Measurements from ENCODE around the gene PRELID2. TPM values are rescaled to one million over a fixed set of nuclear protein-coding genes. Genes with fewer than 3 reads are reported as not detected.

PRELID2 gene
- total RNA-seq, 4 donors from 2014 or later, result 23.9 to 143 (median 106) TPM

GRCh38 chr5:145791866-145792265 is 43.3 kb downstream of the PRELID2 start:
- TF ChIP-seq EP300 (IDR thresholded peaks at IDR 0.05; ENCODE audit: low read depth), result no peak
- TF ChIP-seq POLR2A (IDR thresholded peaks at IDR 0.05), result no peak
- no peak for TF ChIP-seq POLR2AphosphoS5 (IDR thresholded peaks at IDR 0.05)
- TF ChIP-seq, protein P1, sequence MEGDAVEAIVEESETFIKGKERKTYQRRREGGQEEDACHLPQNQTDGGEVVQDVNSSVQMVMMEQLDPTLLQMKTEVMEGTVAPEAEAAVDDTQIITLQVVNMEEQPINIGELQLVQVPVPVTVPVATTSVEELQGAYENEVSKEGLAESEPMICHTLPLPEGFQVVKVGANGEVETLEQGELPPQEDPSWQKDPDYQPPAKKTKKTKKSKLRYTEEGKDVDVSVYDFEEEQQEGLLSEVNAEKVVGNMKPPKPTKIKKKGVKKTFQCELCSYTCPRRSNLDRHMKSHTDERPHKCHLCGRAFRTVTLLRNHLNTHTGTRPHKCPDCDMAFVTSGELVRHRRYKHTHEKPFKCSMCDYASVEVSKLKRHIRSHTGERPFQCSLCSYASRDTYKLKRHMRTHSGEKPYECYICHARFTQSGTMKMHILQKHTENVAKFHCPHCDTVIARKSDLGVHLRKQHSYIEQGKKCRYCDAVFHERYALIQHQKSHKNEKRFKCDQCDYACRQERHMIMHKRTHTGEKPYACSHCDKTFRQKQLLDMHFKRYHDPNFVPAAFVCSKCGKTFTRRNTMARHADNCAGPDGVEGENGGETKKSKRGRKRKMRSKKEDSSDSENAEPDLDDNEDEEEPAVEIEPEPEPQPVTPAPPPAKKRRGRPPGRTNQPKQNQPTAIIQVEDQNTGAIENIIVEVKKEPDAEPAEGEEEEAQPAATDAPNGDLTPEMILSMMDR (IDR thresholded peaks at IDR 0.05), result no peak
- DNase-seq, result no peak
- intact Hi-C loops (cut with DNase I; ENCODE audit: low total_unique reads), result no loop called here
- Histone ChIP-seq H3K36me3 (peaks cover 0 to 11% (median 4%) of the 10 kb centered on the region in 4 donors), H3K4me3 (no peak overlapping the region), H3K27ac (no peak overlapping the region), H3K4me1 (no peaks in the 10 kb centered on the region), H3K27me3 (no peaks in the 10 kb centered on the region), H3K9me3 (no peaks in the 10 kb centered on the region)
- 88 to 94% methylated on average over 4 to 9 of the region's 9 CpGs for WGBS, 2 donors (ENCODE audit: low coverage in 1 of 2)
- in situ Hi-C loops (cut with MboI; ENCODE audit: low pct_ligation_motif_present in 1 of 4, low pct_unique_long_range_greater_than_20kb in 1 of 4, low sequenced_read_pairs in 3 of 4), result no loop called here

DNA sequence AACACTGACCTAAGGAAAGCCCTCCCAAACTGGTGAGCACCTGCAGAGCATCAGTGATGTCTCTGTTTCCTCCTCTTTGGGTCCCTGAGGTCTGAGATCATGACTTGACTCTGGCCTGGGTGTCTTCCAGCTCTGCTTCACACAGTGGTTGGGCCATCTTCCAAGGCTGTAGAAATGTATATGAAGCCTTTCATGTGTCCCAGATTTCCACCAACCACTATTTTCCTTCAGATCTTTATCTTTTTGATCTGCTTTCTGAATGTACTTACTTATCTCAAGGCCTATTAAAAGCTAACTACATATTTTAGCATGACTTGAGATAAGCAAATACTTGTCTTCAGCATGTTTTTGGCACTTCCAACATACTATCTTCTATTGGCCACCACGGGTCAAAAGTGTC is 47.1 kb downstream of the PRELID2 start:
- no peaks in the 10 kb centered on the region for H3K27me3 ChIP-seq
- TF ChIP-seq POLR2AphosphoS5 (IDR thresholded peaks at IDR 0.05), result no peak
- no peak for TF ChIP-seq EP300 (IDR thresholded peaks at IDR 0.05; ENCODE audit: low read depth)
- TF ChIP-seq POLR2A (IDR thresholded peaks at IDR 0.05), result no peak
- TF ChIP-seq, protein P1 (IDR thresholded peaks at IDR 0.05), result no peak
- no peak for DNase-seq
- intact Hi-C loops (cut with DNase I; ENCODE audit: low total_unique reads) (no loop called here), in situ Hi-C loops (cut with MboI; ENCODE audit: low pct_ligation_motif_present in 1 of 4, low pct_unique_long_range_greater_than_20kb in 1 of 4, low sequenced_read_pairs in 3 of 4) (no loop called here)
- 0% methylated on average over 1 of the region's 1 CpG for WGBS, 2 donors (ENCODE audit: low coverage in 1 of 2)
- H3K36me3 ChIP-seq, result peaks cover 0 to 11% (median 5%) of the 10 kb centered on the region in 4 donors
- no peak overlapping the region for H3K27ac ChIP-seq
- H3K4me3 ChIP-seq, result no peak overlapping the region
- no peaks in the 10 kb centered on the region for H3K4me1 ChIP-seq
- H3K9me3 ChIP-seq, result no peaks in the 10 kb centered on the region

DNA sequence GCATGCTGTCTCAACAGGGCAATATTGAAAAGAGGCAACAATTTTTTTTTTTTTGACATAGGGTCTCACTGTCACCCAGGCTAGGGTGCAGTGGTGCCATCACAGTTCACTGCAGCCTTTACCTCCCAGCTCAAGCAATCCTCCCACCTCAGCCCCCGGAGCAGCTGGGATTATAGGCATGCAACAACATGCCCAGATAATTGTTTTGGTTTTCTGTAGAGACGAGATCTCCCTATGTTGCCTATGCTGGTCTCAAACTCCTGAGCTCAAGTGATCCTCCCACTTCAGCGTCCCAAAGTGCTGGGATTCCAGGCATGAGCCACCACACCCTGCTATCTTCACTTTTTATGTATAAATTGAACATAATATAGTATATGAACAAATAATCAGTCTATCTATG is 47.6 kb downstream of the PRELID2 start:
- no peaks in the 10 kb centered on the region for H3K9me3 ChIP-seq
- intact Hi-C loops (cut with DNase I; ENCODE audit: low total_unique reads) (no loop called here), in situ Hi-C loops (cut with MboI; ENCODE audit: low pct_ligation_motif_present in 1 of 4, low pct_unique_long_range_greater_than_20kb in 1 of 4, low sequenced_read_pairs in 3 of 4) (no loop called here)
- peaks cover 0 to 11% (median 5%) of the 10 kb centered on the region in 4 donors for H3K36me3 ChIP-seq
- H3K4me1 ChIP-seq, result no peaks in the 10 kb centered on the region
- WGBS, 2 donors (ENCODE audit: low coverage in 1 of 2), result 85 to 86% methylated on average over 3 of the region's 3 CpGs
- TF ChIP-seq, protein P1 (IDR thresholded peaks at IDR 0.05), result no peak
- TF ChIP-seq EP300 (IDR thresholded peaks at IDR 0.05; ENCODE audit: low read depth), result no peak
- TF ChIP-seq POLR2A (IDR thresholded peaks at IDR 0.05), result no peak
- TF ChIP-seq POLR2AphosphoS5 (IDR thresholded peaks at IDR 0.05), result no peak
- no peaks in the 10 kb centered on the region for H3K27me3 ChIP-seq
- no peak overlapping the region for H3K4me3 ChIP-seq
- no peak overlapping the region for H3K27ac ChIP-seq
- no peak for DNase-seq

DNA sequence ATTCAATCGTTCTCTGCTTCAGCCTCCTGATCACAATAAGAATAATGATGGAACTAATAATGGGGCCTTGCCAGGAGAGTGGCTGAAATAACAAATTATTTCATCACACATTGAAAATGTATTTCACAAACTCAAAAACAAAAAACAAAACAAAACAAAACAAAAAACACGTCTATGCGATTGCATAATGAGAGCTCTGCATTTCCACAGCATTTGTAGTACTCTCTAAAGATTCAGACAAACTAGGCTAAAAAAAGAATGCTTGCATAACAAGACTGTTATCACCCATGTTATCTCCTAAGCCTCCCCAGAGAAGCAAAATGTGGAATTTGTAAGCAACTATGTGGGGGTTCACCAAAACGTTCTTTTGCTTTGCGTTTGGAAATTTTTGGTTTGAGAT is 48.1 kb downstream of the PRELID2 start:
- Histone ChIP-seq H3K9me3 (no peaks in the 10 kb centered on the region), H3K36me3 (peaks cover 0 to 11% (median 5%) of the 10 kb centered on the region in 4 donors), H3K4me1 (no peaks in the 10 kb centered on the region), H3K4me3 (no peak overlapping the region), H3K27ac (no peak overlapping the region), H3K27me3 (no peaks in the 10 kb centered on the region)
- DNase-seq, result no peak
- in situ Hi-C loops (cut with MboI; ENCODE audit: low pct_ligation_motif_present in 1 of 4, low pct_unique_long_range_greater_than_20kb in 1 of 4, low sequenced_read_pairs in 3 of 4), result no loop called here
- TF ChIP-seq POLR2AphosphoS5 (IDR thresholded peaks at IDR 0.05) (no peak), EP300 (IDR thresholded peaks at IDR 0.05; ENCODE audit: low read depth) (no peak), POLR2A (IDR thresholded peaks at IDR 0.05) (no peak)
- TF ChIP-seq, protein P1 (IDR thresholded peaks at IDR 0.05), result no peak
- 81 to 91% methylated on average over 5 of the region's 5 CpGs for WGBS, 2 donors (ENCODE audit: low coverage in 1 of 2)
- intact Hi-C loops (cut with DNase I; ENCODE audit: low total_unique reads), result no loop called here

Data from transverse colon (tissue), 4 donors.